GM18873 (cell line): ENCODE measurements around the gene BTBD19.
"Not testable (repeated sequence)": the region's sequence is repeated elsewhere in the genome, so short reads cannot be mapped to it uniquely, and the experiment has no call there.

Experiments used
- ATAC-seq: cut with Tn5 transposase; IDR thresholded peaks from one replicate; pipeline ENCODE4 v1.9.1; 2021; ENCODE audit warnings: mild to moderate bottlenecking, moderate library complexity, moderate number of reproducible peaks; ENCODE audit not compliant: unreplicated experiment, low FRiP score

Gene BTBD19

GRCh38 chr1:44808063-44808937, at the start of gene BTBD19:
TSS of gene BTBD19 (plus strand) at chr1:44808523. CDS start at chr1:44808821, 298 bp downstream.
- no peak for ATAC-seq

- no peak for ATAC-seq
Measured at GRCh38 chr1:44759077-44759476, 49.2 kb upstream of the BTBD19 start.

- no peak for ATAC-seq
Measured at GRCh38 chr1:44760876-44761275, 47.4 kb upstream of the BTBD19 start.

- not testable (repeated sequence) for ATAC-seq
Measured at GRCh38 chr1:44766421-44766820, 41.9 kb upstream of the BTBD19 start.

- peak; percentile 70 for ATAC-seq
Measured at GRCh38 chr1:44775078-44775929, 33.0 kb upstream of the BTBD19 start, which contains the start of gene RPS8. TSS of gene RPS8 (plus strand) at chr1:44775540. CDS start at chr1:44775597, 57 bp downstream.

- ATAC-seq, result peak; percentile 9
Measured at GRCh38 chr1:44775930-44776729, 32.2 kb upstream of the BTBD19 start.

- ATAC-seq, result no peak
Measured at GRCh38 chr1:44776730-44777068, 31.6 kb upstream of the BTBD19 start.

- no peak for ATAC-seq
Measured at GRCh38 chr1:44777547-44777946, 30.8 kb upstream of the BTBD19 start.

GRCh38 chr1:44777969-44778635, 30.2 kb upstream of the BTBD19 start:
- ATAC-seq, result no peak

GRCh38 chr1:44778705-44779576, 29.4 kb upstream of the BTBD19 start:
- no peak for ATAC-seq

GRCh38 chr1:44780583-44781121, 27.7 kb upstream of the BTBD19 start:
- no peak for ATAC-seq

- no peak for ATAC-seq
Measured at GRCh38 chr1:44783697-44784093, 24.6 kb upstream of the BTBD19 start.

GRCh38 chr1:44784094-44785028, 24.0 kb upstream of the BTBD19 start:
- no peak for ATAC-seq

- no peak for ATAC-seq
Measured at GRCh38 chr1:44785029-44785380, 23.3 kb upstream of the BTBD19 start.

- ATAC-seq, result no peak
Measured at GRCh38 chr1:44785501-44786137, 22.7 kb upstream of the BTBD19 start.

- peak; percentile 42 for ATAC-seq
Measured at GRCh38 chr1:44786138-44786840, 22.0 kb upstream of the BTBD19 start.
